Psoas muscle (tissue), 8 donors: ENCODE measurements around the gene NUMB. TPM values are rescaled to one million over a fixed set of nuclear protein-coding genes. Genes with fewer than 3 reads are reported as not detected.

Experiments
- ATAC-seq, 4 donors: fragments of 200-7000 bp; cut with Tn5 transposase; one replicate each; pipeline ENCODE4 v1.9.1; 2020; ENCODE audit warnings: moderate library complexity in 3 of 4, mild to moderate bottlenecking in 2 of 4
- DNase-seq, 2 donors: peaks; one replicate each; pipeline ENCODE4 v3.0.0-alpha.2; 2020
- H3K27ac ChIP-seq: fragments of 200-600 bp; one replicate; pipeline ENCODE4 v1.8.0; 2022
- H3K27me3 ChIP-seq, 3 donors: fragments of 200-600 bp in 1 of 3; one replicate each; pipeline versions ENCODE4 v1.6.1 to v1.8.0; 2013 to 2022; ENCODE audit warnings: low read length in 2 of 3, mild to moderate bottlenecking in 2 of 3, moderate library complexity in 1 of 3; ENCODE audit not compliant: insufficient read depth in 3 of 3
- H3K36me3 ChIP-seq, 2 donors: fragments of 200-600 bp in 1 of 2; one replicate each; pipeline versions ENCODE4 v1.6.1 to v1.8.0; 2013 to 2022; ENCODE audit warnings: low read depth in 1 of 2, mild to moderate bottlenecking in 1 of 2, moderate library complexity in 1 of 2; ENCODE audit not compliant: insufficient read depth in 1 of 2
- H3K4me1 ChIP-seq: fragments of 200-600 bp; one replicate; pipeline ENCODE4 v1.8.0; 2022
- H3K4me3 ChIP-seq: fragments of 200-600 bp; one replicate; pipeline ENCODE4 v1.8.0; 2022; ENCODE audit warnings: mild to moderate bottlenecking
- H3K9me3 ChIP-seq: fragments of 200-600 bp; one replicate; pipeline ENCODE4 v1.8.0; 2022
- CTCF ChIP-seq: fragments of 200-600 bp; IDR thresholded peaks from one replicate; pipeline ENCODE4 v1.8.0; 2022; ENCODE audit warnings: antibody characterized with exemption
- WGBS, 3 donors: extraction: QIAGEN DNeasy Blood & Tissue Kit; methylation state at CpG; one replicate each; pipeline versions ENCODE4 v1.1.6 to v1.1.7; 2013; 5-methylcytosine and 5-hydroxymethylcytosine counted together
- intact Hi-C, 2 donors: fragments of 100-400 bp; cut with DNase I; formaldehyde crosslinking; loops; one replicate each; pipeline versions ENCODE4 v1.11.0 to v1.14.2; 2022
- polyA plus RNA-seq, 3 donors: library from polyadenylated mRNA; stranded (reverse); fragments of 200-250 nt; gene quantifications; one replicate each; pipeline ENCODE4 v1.2.3, GENCODE V29; 2013
- total RNA-seq, 4 donors: library from RNA; stranded (reverse); fragmentation: NEBNext Ultra II Directional in 2 of 4; extraction: Animal tissue kit (Norgen Biotek cat#: 25700) in 2 of 4; gene quantifications; one replicate each; pipeline versions ENCODE4 v1.2.1 to v1.2.4, GENCODE V29; 2021 to 2023
- donor health status: healthy with polysubstance abuse.
- donor health status: DM: no; HTN: no; CAD: no; lungs with moderate emphysema.
- donor health status: Bipolar disorder and iron deficiency.
- donor health status: healthy.
- donor health status: DM: yes; HTN: yes; CAD: no.
- donor health status: DM: no; HTN: no; CAD: no.
- donor health status: DM: no; HTN: no; CAD: no.
- donor health status: DM: yes; HTN: yes; CAD: no.

NUMB gene
- total and polyA plus RNA-seq, 7 donors, result 12.5 to 26.4 (median 24.6) TPM

GRCh38 chr14:73234029-73234428, 224.3 kb downstream of the NUMB start:
- no peak for ATAC-seq
- Histone ChIP-seq H3K27me3 (peaks cover 0 to 45% (median 19%) of the 10 kb centered on the region in 3 donors), H3K4me1 (peaks cover 6% of the 10 kb centered on the region)

DNA sequence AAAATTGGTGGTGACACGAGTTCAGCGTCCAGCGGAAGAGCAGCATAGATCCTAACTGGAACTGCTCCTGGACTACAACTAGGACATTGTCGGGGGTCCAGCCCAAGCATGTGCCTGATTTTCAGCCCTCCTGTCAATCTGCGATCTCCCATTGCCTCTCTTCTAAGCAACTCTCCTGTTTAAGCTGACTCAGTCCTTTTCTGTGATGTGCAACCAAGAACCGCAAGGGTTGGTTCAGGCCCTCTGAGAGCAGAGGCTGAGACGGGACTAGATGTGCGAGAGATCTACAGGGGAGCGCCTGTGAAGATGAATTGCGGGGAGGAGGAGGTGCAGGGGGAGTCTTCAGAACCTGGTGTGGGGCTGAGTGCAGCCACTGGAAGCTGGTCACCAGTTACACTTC, 224.8 kb downstream of the NUMB start:
- DNase-seq, result no peak
- H3K27ac ChIP-seq, result no peak overlapping the region
- intact Hi-C loops, result no loop called here
- no peak for ATAC-seq
- H3K36me3 ChIP-seq, result no peaks in the 10 kb centered on the region
- WGBS, 3 donors, result 83 to 90% (median 86%) methylated on average over 10 of the region's 10 CpGs
- peaks cover 7% of the 10 kb centered on the region for H3K4me1 ChIP-seq
- no peak for TF ChIP-seq CTCF
- H3K9me3 ChIP-seq, result no peaks in the 10 kb centered on the region
- H3K4me3 ChIP-seq, result no peak overlapping the region
- H3K27me3 ChIP-seq, result peaks cover 0 to 41% (median 19%) of the 10 kb centered on the region in 3 donors

More at GRCh38 chr14:73234029-73234428, 224.3 kb downstream of the NUMB start:
- Histone ChIP-seq H3K9me3 (no peaks in the 10 kb centered on the region), H3K36me3 (no peaks in the 10 kb centered on the region), H3K27ac (no peak overlapping the region), H3K4me3 (no peak overlapping the region)
- WGBS, 3 donors, result 75 to 83% (median 79%) methylated on average over 5 of the region's 5 CpGs
- intact Hi-C loops, result no loop called here
- TF ChIP-seq CTCF, result no peak
- DNase-seq, result no peak

- no peaks in the 10 kb centered on the region for H3K36me3 ChIP-seq
- TF ChIP-seq CTCF, result no peak
- H3K27ac ChIP-seq, result no peak overlapping the region
- intact Hi-C loops, result no loop called here
- H3K4me3 ChIP-seq, result no peak overlapping the region
- ATAC-seq (no peak), DNase-seq (peak in 1 of 2 donors; percentile 26)
- WGBS, 3 donors, result 75 to 84% (median 81%) methylated on average over 8 of the region's 8 CpGs
- peaks cover 3% of the 10 kb centered on the region for H3K4me1 ChIP-seq
- H3K9me3 ChIP-seq, result no peaks in the 10 kb centered on the region
- H3K27me3 ChIP-seq, result peaks cover 0 to 35% (median 16%) of the 10 kb centered on the region in 3 donors
Observed at GRCh38 chr14:73232984-73233383, 225.4 kb downstream of the NUMB start.

- H3K27me3 ChIP-seq, result peaks cover 0 to 27% (median 10%) of the 10 kb centered on the region in 3 donors
- intact Hi-C loops, result no loop called here
- no peak for TF ChIP-seq CTCF
- peaks cover 3% of the 10 kb centered on the region for H3K4me1 ChIP-seq
- ATAC-seq (no peak), DNase-seq (peak in 1 of 2 donors; percentile 46)
- H3K4me3 ChIP-seq, result no peak overlapping the region
- H3K36me3 ChIP-seq, result no peaks in the 10 kb centered on the region
- no peaks in the 10 kb centered on the region for H3K9me3 ChIP-seq
- 50 to 61% (median 53%) methylated on average over 19 of the region's 19 CpGs for WGBS, 3 donors
- H3K27ac ChIP-seq, result no peak overlapping the region
Observed at GRCh38 chr14:73231981-73232851, 226.1 kb downstream of the NUMB start.
